ENCODE results near the gene SLC46A3. TPM values are rescaled to one million over a fixed set of nuclear protein-coding genes. Genes with fewer than 3 reads are reported as not detected.

SLC46A3 gene
- total RNA-seq, 1 donor from 2014 or later: 7.7 TPM

GRCh38 chr13:28678809-28679208, 40.0 kb downstream of the SLC46A3 start:
- Mint-ChIP-seq H3K4me3 (ENCODE audit: unreplicated experiment) (no peak overlapping the region), H3K36me3 (ENCODE audit: low read depth, unreplicated experiment) (peaks cover 12% of the 10 kb centered on the region), H3K9me3 (ENCODE audit: unreplicated experiment) (no peaks in the 10 kb centered on the region), H3K27me3 (ENCODE audit: unreplicated experiment) (no peaks in the 10 kb centered on the region), H3K4me1 (ENCODE audit: unreplicated experiment) (peaks cover 5% of the 10 kb centered on the region), H3K27ac (ENCODE audit: unreplicated experiment) (no peak overlapping the region)
- DNase-seq (ENCODE audit: low spot score): no peak
- no peak for TF ChIP-seq CTCF (IDR thresholded peaks at IDR 0.05; ENCODE audit: unreplicated experiment)

- Mint-ChIP-seq H3K4me1 (ENCODE audit: unreplicated experiment) (peaks cover 10% of the 10 kb centered on the region), H3K27me3 (ENCODE audit: unreplicated experiment) (no peaks in the 10 kb centered on the region), H3K4me3 (ENCODE audit: unreplicated experiment) (no peak overlapping the region), H3K9me3 (ENCODE audit: unreplicated experiment) (no peaks in the 10 kb centered on the region), H3K27ac (ENCODE audit: unreplicated experiment) (peak overlapping the region; percentile 15), H3K36me3 (ENCODE audit: low read depth, unreplicated experiment) (peaks cover 60% of the 10 kb centered on the region)
- no peak for DNase-seq (ENCODE audit: low spot score)
- no peak for TF ChIP-seq CTCF (IDR thresholded peaks at IDR 0.05; ENCODE audit: unreplicated experiment)
Measured at GRCh38 chr13:28671126-28671792, 47.5 kb downstream of the SLC46A3 start.

DNA sequence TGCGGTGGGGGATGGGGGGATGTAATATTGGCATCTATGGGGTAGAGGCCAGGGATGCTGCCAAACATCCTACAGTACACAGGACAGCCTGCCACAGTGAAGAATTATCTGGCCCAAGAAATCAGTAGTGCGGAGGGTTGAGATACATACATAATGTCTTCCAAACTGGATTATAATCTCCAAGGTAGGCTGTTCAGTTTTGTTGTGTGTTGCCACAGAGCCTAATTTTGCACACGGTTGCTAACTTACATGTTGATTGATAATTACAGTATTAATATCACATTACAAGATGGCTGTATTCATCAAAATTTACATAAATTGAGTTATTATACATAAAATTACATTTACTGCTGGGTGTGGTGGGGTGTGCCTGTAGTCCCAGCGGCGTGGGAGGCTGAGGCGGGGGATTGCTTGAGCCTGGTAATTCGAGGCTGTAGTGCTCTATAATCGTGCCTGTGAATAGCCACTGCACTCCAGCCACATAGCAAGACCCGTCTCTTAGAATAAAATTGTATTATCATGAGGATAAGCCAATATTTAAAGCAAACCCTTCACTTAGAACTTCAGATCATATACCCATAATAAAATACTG, 51.8 kb downstream of the SLC46A3 start:
- no peak for DNase-seq (ENCODE audit: low spot score)
- Mint-ChIP-seq H3K36me3 (ENCODE audit: low read depth, unreplicated experiment) (peaks cover 52% of the 10 kb centered on the region), H3K4me1 (ENCODE audit: unreplicated experiment) (peaks cover 19% of the 10 kb centered on the region), H3K27ac (ENCODE audit: unreplicated experiment) (no peak overlapping the region), H3K9me3 (ENCODE audit: unreplicated experiment) (no peaks in the 10 kb centered on the region), H3K4me3 (ENCODE audit: unreplicated experiment) (no peak overlapping the region), H3K27me3 (ENCODE audit: unreplicated experiment) (no peaks in the 10 kb centered on the region)
- TF ChIP-seq CTCF (IDR thresholded peaks at IDR 0.05; ENCODE audit: unreplicated experiment): no peak

DNA sequence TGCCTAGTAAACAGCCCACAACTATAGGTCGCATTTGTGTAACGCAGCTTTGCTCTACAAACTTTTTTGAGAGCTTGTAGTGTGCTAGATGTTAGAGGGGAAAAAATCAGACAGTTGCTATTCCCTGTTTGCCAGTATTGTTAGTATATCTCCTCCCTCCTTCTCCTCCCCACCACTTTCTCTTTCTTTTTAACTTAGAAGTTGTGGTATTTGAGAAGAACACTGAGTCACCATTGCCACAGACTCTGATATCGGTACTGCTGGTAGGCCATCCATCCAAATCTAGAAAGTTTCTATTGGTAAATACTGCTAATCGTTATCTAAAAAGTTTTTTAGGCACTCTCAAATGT, 59.2 kb downstream of the SLC46A3 start:
- H3K9me3 Mint-ChIP-seq (ENCODE audit: unreplicated experiment): no peaks in the 10 kb centered on the region
- H3K4me1 Mint-ChIP-seq (ENCODE audit: unreplicated experiment): peaks cover 64% of the 10 kb centered on the region
- H3K4me3 Mint-ChIP-seq (ENCODE audit: unreplicated experiment): peak overlapping the region; percentile 97
- H3K27ac Mint-ChIP-seq (ENCODE audit: unreplicated experiment): peak overlapping the region; percentile 96
- H3K36me3 Mint-ChIP-seq (ENCODE audit: low read depth, unreplicated experiment): peaks cover 3% of the 10 kb centered on the region
- no peak for DNase-seq (ENCODE audit: low spot score)
- TF ChIP-seq CTCF (IDR thresholded peaks at IDR 0.05; ENCODE audit: unreplicated experiment): no peak
- H3K27me3 Mint-ChIP-seq (ENCODE audit: unreplicated experiment): no peaks in the 10 kb centered on the region
